GM18907 (cell line): ENCODE measurements around the gene TLX1.

Experiments used
- ATAC-seq: cut with Tn5 transposase; IDR thresholded peaks from one replicate; pipeline ENCODE4 v1.9.1; 2021; ENCODE audit warnings: mild to moderate bottlenecking, moderate library complexity; ENCODE audit not compliant: unreplicated experiment

TLX1 gene

GRCh38 chr10:101130984-101131961 lies at the start of gene TLX1:
TSS of gene TLX1 (plus strand) at chr10:101131300. CDS start at chr10:101131542, 242 bp downstream.
- no peak for ATAC-seq

- no peak for ATAC-seq
These were observed 45.3 kb upstream of the TLX1 start for GRCh38 chr10:101085846-101086245.

GRCh38 chr10:101087376-101087775 lies 43.7 kb upstream of the TLX1 start:
- ATAC-seq: no peak

GRCh38 chr10:101087965-101088364 lies 43.1 kb upstream of the TLX1 start:
- no peak for ATAC-seq

GRCh38 chr10:101089520-101090299 lies 41.4 kb upstream of the TLX1 start:
- no peak for ATAC-seq

- ATAC-seq: no peak
These were observed 40.5 kb upstream of the TLX1 start for GRCh38 chr10:101090597-101090996.

- ATAC-seq: no peak
These were observed 39.4 kb upstream of the TLX1 start for GRCh38 chr10:101091546-101092290.

GRCh38 chr10:101092881-101093354 lies 38.2 kb upstream of the TLX1 start:
- no peak for ATAC-seq

- no peak for ATAC-seq
These were observed 36.8 kb upstream of the TLX1 start for GRCh38 chr10:101094121-101094879.

- ATAC-seq: no peak
These were observed 36.1 kb upstream of the TLX1 start for GRCh38 chr10:101095004-101095403.

- ATAC-seq: no peak
These were observed 35.4 kb upstream of the TLX1 start for GRCh38 chr10:101095550-101096213.

GRCh38 chr10:101096378-101096777 lies 34.7 kb upstream of the TLX1 start:
- no peak for ATAC-seq

- no peak for ATAC-seq
These were observed 33.2 kb upstream of the TLX1 start for GRCh38 chr10:101097881-101098280.

- no peak for ATAC-seq
These were observed 31.2 kb upstream of the TLX1 start for GRCh38 chr10:101099901-101100300.

GRCh38 chr10:101101372-101101881 lies 29.7 kb upstream of the TLX1 start:
- no peak for ATAC-seq

GRCh38 chr10:101103430-101103829 lies 27.7 kb upstream of the TLX1 start:
- ATAC-seq: no peak

GRCh38 chr10:101106351-101106750 lies 24.7 kb upstream of the TLX1 start:
- no peak for ATAC-seq

- no peak for ATAC-seq
These were observed 23.3 kb upstream of the TLX1 start for GRCh38 chr10:101107771-101108170.

GRCh38 chr10:101110856-101111523 lies 20.1 kb upstream of the TLX1 start:
- no peak for ATAC-seq
